A549 (cell line): ENCODE results near the gene SUPT4H1.

ENCODE experiments used
- BHLHE40 ChIP-seq: IDR thresholded peaks from 2 replicates; pipeline ENCODE4 v1.6.1; 2012; ENCODE audit warnings: low read depth, low read length, inconsistent platforms
- CHD2 ChIP-seq: fragments of 150-350 bp; IDR thresholded peaks from 2 replicates; pipeline ENCODE4 v1.6.1; 2014; ENCODE audit warnings: low read length; ENCODE audit not compliant: partially characterized antibody
- EP300 ChIP-seq, 2 experiments: fragments of >200 bp; sonication (Bioruptor Twin); formaldehyde crosslinking; IDR thresholded peaks; 2 replicates in 1 of 2; 3 replicates in 1 of 2; pipeline ENCODE4 v1.6.1; 2016 to 2017
- JUN ChIP-seq, 2 experiments: fragments of >200 bp; sonication (Bioruptor Twin); formaldehyde crosslinking; IDR thresholded peaks; 2 replicates in 1 of 2; 3 replicates in 1 of 2; pipeline ENCODE4 v1.6.1; 2016 to 2017
- MAX ChIP-seq: IDR thresholded peaks from 2 replicates; pipeline ENCODE4 v1.6.1; 2012
- PHF8 ChIP-seq: fragments of 200-600 bp; sonication (generic); IDR thresholded peaks from 2 replicates; pipeline ENCODE4 v1.6.1; 2016; ENCODE audit warnings: low read depth, mild to moderate bottlenecking, antibody characterized with exemption, moderate library complexity, borderline replicate concordance
- POLR2A ChIP-seq: IDR thresholded peaks from 2 replicates; pipeline ENCODE4 v1.6.1; 2012; ENCODE audit warnings: mild to moderate bottlenecking, low read length
- RCOR1 ChIP-seq: fragments of 150-350 bp; IDR thresholded peaks from 2 replicates; pipeline ENCODE4 v1.6.1; 2014; ENCODE audit warnings: antibody characterized with exemption, low read length, low read depth
- REST ChIP-seq: fragments of 200-600 bp; sonication (generic); IDR thresholded peaks from 2 replicates; pipeline ENCODE4 v1.6.1; 2016; ENCODE audit warnings: antibody characterized with exemption, mild to moderate bottlenecking, moderate library complexity
- SMC3 ChIP-seq: fragments of >200 bp; sonication (Bioruptor Twin); formaldehyde crosslinking; IDR thresholded peaks from 3 replicates; pipeline ENCODE4 v1.6.1; 2018; ENCODE audit warnings: inconsistent platforms
- ZFP36 ChIP-seq: fragments of 450-650 bp; IDR thresholded peaks from 2 replicates; pipeline ENCODE4 v1.6.1; 2014; ENCODE audit warnings: borderline replicate concordance; ENCODE audit not compliant: partially characterized antibody
- TF ChIP-seq, protein P1 (sequence below): fragments of >200 bp; sonication (Bioruptor Twin); formaldehyde crosslinking; IDR thresholded peaks from 3 replicates; pipeline ENCODE4 v1.5.1; 2016

DNA sequence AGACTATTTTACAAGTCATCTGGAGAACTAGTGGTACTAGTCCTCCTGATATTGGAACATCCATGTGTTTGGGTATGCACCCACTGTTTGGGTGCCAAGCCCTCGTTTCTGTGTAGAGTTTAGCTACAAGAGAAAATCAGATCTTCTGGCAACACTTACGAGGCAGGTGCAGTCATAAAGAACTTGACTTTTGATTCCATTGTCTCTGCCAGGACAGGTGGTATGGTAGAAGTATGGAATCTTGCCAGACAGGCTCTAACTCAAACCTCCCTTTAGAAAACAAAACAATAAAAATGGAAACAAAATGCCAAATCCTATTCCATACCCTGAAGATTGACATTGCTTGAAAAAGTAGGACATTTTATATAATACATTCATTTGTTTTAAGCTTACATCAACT lies 49.3 kb upstream of the SUPT4H1 start:
- TF ChIP-seq ZFP36 (no peak), EP300 (IDR thresholded peaks at IDR 0.05) (no peak), PHF8 (no peak), REST (no peak), SMC3 (no peak), MAX (no peak), RCOR1 (no peak), POLR2A (no peak), CHD2 (no peak), JUN (IDR thresholded peaks at IDR 0.05) (no peak), BHLHE40 (no peak)
- TF ChIP-seq, protein P1, sequence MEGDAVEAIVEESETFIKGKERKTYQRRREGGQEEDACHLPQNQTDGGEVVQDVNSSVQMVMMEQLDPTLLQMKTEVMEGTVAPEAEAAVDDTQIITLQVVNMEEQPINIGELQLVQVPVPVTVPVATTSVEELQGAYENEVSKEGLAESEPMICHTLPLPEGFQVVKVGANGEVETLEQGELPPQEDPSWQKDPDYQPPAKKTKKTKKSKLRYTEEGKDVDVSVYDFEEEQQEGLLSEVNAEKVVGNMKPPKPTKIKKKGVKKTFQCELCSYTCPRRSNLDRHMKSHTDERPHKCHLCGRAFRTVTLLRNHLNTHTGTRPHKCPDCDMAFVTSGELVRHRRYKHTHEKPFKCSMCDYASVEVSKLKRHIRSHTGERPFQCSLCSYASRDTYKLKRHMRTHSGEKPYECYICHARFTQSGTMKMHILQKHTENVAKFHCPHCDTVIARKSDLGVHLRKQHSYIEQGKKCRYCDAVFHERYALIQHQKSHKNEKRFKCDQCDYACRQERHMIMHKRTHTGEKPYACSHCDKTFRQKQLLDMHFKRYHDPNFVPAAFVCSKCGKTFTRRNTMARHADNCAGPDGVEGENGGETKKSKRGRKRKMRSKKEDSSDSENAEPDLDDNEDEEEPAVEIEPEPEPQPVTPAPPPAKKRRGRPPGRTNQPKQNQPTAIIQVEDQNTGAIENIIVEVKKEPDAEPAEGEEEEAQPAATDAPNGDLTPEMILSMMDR, result no peak
